Immature natural killer cell (primary cell): Measurements from ENCODE around the gene ZNF764. TPM values are rescaled to one million over a fixed set of nuclear protein-coding genes. Genes with fewer than 3 reads are reported as not detected.

Experiments used
- DNase-seq, 3 donors: peaks; one replicate each; pipeline ENCODE4 v3.0.0; 2022; ENCODE audit warnings: mixed read lengths in 1 of 3
- H3K27ac Mint-ChIP-seq, 6 donors: one replicate each; pipeline ENCODE4 v1.8.0; 2020; ENCODE audit warnings: mixed read lengths in 6 of 6, mild to moderate bottlenecking in 5 of 6, inconsistent platforms in 4 of 6, moderate library complexity in 3 of 6
- H3K27me3 Mint-ChIP-seq, 3 donors: one replicate each; pipeline ENCODE4 v1.8.0; 2020 to 2021; ENCODE audit warnings: low read depth in 3 of 3, mild to moderate bottlenecking in 3 of 3, mixed read lengths in 3 of 3, moderate library complexity in 3 of 3, inconsistent platforms in 1 of 3
- H3K36me3 Mint-ChIP-seq, 3 donors: one replicate each; pipeline ENCODE4 v1.8.0; 2020; ENCODE audit warnings: mixed read lengths in 3 of 3, inconsistent platforms in 2 of 3, mild to moderate bottlenecking in 2 of 3
- H3K4me1 Mint-ChIP-seq, 2 donors: one replicate each; pipeline ENCODE4 v1.8.0; 2020; ENCODE audit warnings: inconsistent platforms in 2 of 2, mild to moderate bottlenecking in 2 of 2, mixed read lengths in 2 of 2, moderate library complexity in 1 of 2
- H3K4me3 Mint-ChIP-seq, 5 donors: one replicate each; pipeline ENCODE4 v1.8.0; 2020; ENCODE audit warnings: mild to moderate bottlenecking in 5 of 5, mixed read lengths in 5 of 5, inconsistent platforms in 3 of 5, moderate library complexity in 3 of 5
- H3K9me3 Mint-ChIP-seq, 6 donors: one replicate each; pipeline ENCODE4 v1.8.0; 2020; ENCODE audit warnings: mild to moderate bottlenecking in 6 of 6, mixed read lengths in 6 of 6, inconsistent platforms in 4 of 6, moderate library complexity in 3 of 6
- polyA plus RNA-seq, 3 donors: library from polyadenylated mRNA; unstranded; fragments of 300-500 nt; fragmentation: Illumina TruSeq; gene quantifications; one replicate each; pipeline ENCODE4 v1.2.3, GENCODE V29; 2021

ZNF764 gene
- polyA plus RNA-seq, 3 donors from 2014 or later = 1.3 to 6.3 (median 2.3) TPM

DNA sequence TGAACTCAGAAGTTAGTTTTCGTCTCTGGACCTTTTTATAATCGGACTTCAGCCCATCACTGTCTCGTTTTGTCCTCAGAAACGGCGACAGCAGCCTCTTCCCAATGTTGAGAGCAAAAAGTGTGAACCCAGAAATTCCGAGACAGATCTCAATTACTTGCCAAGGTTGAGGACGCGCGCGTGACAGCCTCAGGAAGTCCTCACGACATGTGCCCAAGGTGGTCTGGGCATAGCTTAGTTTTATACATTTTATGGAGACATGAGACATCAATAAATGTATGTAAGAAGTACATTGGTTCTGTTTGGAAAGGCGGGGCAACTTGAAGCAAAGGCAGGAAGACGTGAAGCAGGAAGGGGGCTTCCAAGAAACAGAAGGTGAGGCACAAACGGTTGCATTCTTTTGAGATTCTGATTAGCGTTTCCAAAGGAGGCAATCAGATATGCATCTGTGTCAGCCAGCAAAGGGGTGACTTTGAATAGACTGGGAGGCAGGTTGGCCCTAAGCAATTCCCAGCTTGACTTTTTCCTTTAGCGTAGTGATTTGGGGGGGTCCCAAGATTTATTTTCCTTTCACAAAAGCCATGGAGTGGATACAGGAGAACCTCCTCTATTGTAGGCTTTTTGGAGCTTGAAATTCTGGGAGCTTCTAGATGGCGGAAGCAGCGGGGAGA lies 22.9 kb downstream of the ZNF764 start:
- peaks cover 0 to 5% (median 4%) of the 10 kb centered on the region in 3 donors for H3K36me3 Mint-ChIP-seq
- no peak for DNase-seq
- peak overlapping the region; percentile 91 to 98 (median 92) for H3K4me3 Mint-ChIP-seq
- peaks cover 3 to 7% (median 4%) of the 10 kb centered on the region in 3 donors for H3K27me3 Mint-ChIP-seq
- peaks cover 27 to 36% of the 10 kb centered on the region in 2 donors for H3K4me1 Mint-ChIP-seq
- H3K27ac Mint-ChIP-seq = peak overlapping the region; percentile 91 to 99 (median 97)
- no peaks in the 10 kb centered on the region for H3K9me3 Mint-ChIP-seq

DNA sequence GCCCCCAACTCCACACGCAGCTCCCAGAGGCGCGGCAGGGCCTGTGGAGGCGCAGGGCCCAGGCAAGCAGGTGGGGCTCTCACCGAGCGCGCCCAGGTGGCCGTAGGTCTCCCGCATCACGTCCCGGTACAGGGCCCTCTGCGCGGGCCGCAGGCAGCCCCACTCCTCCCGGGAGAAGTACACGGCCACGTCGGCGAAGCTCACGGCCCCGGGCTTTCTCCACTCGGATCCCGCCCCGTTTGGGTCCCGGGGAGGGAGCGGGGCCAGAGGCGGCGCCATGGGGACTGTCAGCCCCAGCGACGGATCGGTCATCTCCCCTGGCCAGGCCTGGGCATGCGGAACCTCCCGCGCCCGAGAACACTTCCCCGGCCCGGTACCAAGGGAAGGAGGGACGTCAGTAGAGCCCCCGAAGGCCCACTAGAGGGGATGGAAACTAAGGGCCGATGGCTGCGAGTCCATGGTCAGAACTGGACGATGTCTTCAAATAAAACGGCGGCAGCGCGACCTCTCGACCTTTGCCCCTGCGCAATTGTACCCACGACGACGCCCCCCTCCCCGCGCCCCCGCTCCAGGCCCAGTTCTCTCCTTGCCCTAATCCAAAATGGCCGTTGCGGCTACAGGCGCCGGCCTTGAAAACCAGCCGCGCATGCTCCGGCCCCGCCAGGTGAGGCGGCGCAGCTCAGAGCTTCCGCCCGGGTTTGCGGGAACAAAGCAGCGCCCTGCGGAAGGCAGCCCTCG lies 23.6 kb downstream of the ZNF764 start, which contains the start of gene ZNF747:
Gene ZNF747 (minus strand): TSS at position 491 of the 738 bp plus-strand sequence. CDS start 179 bp downstream, at position 312.
- H3K4me3 Mint-ChIP-seq = peak within 1 kb of the TSS; percentile 91 to 98 (median 92)
- H3K4me1 Mint-ChIP-seq = peaks cover 27 to 36% of the 10 kb centered on the region in 2 donors
- DNase-seq = peak; percentile 89 to 91 (median 90)
- H3K27me3 Mint-ChIP-seq = peaks cover 3 to 7% (median 4%) of the 10 kb centered on the region in 3 donors
- peak within 1 kb of the TSS; percentile 91 to 99 (median 97) for H3K27ac Mint-ChIP-seq
- peaks cover 0 to 5% (median 4%) of the 10 kb centered on the region in 3 donors for H3K36me3 Mint-ChIP-seq
- no peaks in the 10 kb centered on the region for H3K9me3 Mint-ChIP-seq

DNA sequence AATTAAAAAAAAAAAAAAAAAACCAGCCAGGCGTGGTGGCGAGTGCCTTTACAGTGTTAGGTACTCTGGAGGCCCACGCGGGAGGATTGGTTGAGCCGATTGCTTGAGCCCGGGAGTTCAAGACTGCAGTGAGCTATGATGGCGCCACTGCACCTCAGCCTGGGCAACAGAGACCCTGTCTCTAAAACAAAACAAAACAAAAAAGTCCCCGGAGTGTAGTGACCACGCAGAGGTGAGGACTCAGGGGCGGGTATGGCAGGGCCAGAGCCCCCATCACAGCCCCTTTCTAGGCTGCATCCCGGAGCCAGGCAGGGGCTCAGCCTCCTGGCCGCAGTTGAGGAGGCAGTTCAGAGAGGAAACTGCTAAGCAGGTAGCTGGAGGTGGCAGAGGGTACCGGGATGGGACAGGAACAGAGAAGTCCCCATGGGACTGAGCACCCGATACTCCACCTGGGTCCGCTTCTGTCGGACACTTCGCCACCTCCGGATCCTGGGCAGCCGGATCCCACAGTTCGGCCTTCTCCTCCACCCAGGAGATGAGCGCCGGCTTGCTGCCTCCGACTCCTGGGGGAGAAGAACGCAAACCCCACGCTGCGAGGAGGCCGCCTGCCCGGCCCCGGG lies 24.3 kb downstream of the ZNF764 start:
- no peak for DNase-seq
- Mint-ChIP-seq H3K4me1 (peaks cover 29 to 38% of the 10 kb centered on the region in 2 donors), H3K27ac (peak overlapping the region; percentile 37 to 87 (median 71)), H3K27me3 (peaks cover 3 to 7% (median 4%) of the 10 kb centered on the region in 3 donors), H3K36me3 (peaks cover 0 to 5% (median 4%) of the 10 kb centered on the region in 3 donors), H3K4me3 (peak overlapping the region; percentile 76 to 92 (median 80)), H3K9me3 (no peaks in the 10 kb centered on the region)

DNA sequence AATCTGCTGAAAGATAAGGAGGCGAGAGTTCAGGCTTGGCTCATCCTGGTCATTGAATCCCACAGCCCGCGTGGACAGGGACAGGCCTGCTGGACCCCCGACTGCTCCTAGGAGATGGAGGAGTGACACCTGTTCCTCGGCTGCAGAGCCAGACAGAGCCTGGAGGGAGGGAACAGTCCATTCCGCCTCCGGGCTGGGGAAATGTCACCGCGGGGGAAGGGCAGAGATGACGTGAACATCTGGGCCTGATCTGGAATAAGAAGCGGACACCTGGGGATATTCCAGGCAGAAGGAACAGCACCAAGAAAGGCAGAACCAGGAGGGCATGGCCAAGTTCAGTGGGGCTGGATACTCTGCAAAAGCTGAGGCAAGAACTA lies 25.0 kb downstream of the ZNF764 start:
- Mint-ChIP-seq H3K9me3 (no peaks in the 10 kb centered on the region), H3K36me3 (peaks cover 0 to 5% (median 4%) of the 10 kb centered on the region in 3 donors), H3K27me3 (peaks cover 3 to 7% (median 4%) of the 10 kb centered on the region in 3 donors), H3K4me1 (peaks cover 33 to 43% of the 10 kb centered on the region in 2 donors), H3K27ac (peak overlapping the region in 4 of 6 donors; percentile 35 to 76 (median 57)), H3K4me3 (peak overlapping the region; percentile 38 to 64 (median 56))
- DNase-seq = no peak

DNA sequence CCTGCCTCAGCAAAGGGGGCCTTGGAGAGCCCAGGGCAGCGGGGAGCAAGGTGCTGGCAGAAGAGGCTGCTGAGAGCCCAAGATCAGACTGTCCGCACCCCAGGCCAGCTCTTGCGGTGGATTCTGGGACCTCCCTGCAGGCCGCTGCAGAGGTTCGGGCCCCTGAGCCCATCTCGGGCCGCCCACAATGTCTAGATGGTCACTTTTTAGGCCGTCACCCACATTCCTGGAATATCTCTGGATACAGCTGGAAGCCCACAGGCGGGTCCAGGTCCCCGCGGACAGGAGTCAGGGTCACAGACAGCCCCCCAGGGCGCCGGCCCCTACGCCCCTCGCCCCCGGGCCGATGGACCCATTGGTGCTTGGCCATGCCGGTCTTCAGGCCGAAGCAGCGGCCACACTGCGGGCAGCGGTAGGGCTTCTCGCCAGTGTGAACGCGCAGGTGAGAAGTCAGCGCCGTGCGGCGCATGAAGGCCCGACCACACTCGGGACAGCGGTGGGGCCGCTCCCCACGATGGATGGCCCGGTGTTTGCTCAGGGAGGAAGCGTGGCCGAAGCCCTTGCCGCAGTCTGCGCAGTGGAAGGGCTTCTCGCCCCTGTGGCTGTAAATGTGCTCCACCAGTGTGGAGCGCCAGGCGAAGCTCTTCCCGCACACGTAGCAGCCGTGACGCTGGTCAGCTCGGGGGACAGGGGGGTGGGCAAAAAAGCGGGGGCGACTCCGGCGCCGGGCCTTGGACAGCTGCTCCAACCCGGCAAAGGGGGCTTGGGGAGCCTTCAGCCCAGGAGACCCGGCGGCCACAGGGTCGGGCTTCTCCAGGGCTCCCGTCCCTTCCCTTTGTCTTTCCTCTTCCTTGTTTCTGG lies 25.7 kb downstream of the ZNF764 start:
- no peak overlapping the region for H3K27ac Mint-ChIP-seq
- H3K4me1 Mint-ChIP-seq = peaks cover 38 to 44% of the 10 kb centered on the region in 2 donors
- H3K4me3 Mint-ChIP-seq = peak overlapping the region in 3 of 5 donors; percentile 55 to 64 (median 59)

DNA sequence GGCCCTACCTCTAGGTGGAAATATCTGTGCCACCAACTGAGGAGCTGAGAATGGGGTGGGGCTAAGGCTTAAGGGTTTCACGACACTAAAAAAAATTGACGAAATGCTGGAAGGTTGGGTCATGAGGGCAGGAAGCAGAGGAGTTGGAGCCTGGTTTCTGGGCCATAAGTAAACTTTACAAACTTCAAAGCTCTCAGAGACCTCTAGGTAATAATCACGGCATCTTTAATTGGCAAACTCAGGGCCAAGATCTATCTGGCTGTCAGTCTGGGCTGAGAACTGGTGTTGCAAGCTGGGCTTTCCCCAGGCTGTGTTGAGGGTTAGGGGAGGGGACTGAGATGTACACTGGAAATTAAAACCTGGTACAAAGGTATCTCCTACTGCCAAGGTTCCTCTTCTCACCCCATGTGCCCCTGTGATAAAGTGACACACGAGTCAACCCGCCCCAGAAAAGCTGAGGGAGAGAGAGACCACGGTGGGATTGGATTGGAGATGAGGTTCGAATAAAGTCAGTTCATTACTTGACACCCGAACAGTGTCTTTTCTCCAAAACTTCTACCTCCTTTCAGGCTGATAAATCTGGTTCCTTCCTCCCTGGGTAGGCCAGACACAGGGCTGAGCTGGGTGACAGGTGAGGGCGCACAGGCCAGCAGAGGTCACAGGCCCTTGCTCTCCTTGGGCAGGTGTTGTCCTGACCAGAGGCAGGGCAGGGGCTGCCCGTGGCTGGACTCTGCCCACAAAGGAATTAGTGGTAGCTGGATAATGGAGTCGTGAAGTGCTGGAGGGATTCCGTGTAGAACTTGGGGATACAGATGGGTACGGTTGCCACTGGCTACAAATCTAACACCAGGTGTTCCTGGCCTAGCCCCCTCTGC lies 27.8 kb downstream of the ZNF764 start:
- Mint-ChIP-seq H3K9me3 (no peaks in the 10 kb centered on the region), H3K4me1 (peaks cover 31 to 34% of the 10 kb centered on the region in 2 donors), H3K36me3 (peaks cover 0 to 4% (median 0%) of the 10 kb centered on the region in 3 donors), H3K27ac (peak overlapping the region in 2 of 6 donors; percentile 6 to 72), H3K27me3 (peaks cover 3 to 7% (median 4%) of the 10 kb centered on the region in 3 donors), H3K4me3 (no peak overlapping the region)
- no peak for DNase-seq

More for the DNA sequence above, 25.7 kb downstream of the ZNF764 start:
- Mint-ChIP-seq H3K27me3 (peaks cover 3 to 7% (median 4%) of the 10 kb centered on the region in 3 donors), H3K36me3 (peaks cover 0 to 4% (median under 1%) of the 10 kb centered on the region in 3 donors), H3K9me3 (no peaks in the 10 kb centered on the region)
- no peak for DNase-seq

DNA sequence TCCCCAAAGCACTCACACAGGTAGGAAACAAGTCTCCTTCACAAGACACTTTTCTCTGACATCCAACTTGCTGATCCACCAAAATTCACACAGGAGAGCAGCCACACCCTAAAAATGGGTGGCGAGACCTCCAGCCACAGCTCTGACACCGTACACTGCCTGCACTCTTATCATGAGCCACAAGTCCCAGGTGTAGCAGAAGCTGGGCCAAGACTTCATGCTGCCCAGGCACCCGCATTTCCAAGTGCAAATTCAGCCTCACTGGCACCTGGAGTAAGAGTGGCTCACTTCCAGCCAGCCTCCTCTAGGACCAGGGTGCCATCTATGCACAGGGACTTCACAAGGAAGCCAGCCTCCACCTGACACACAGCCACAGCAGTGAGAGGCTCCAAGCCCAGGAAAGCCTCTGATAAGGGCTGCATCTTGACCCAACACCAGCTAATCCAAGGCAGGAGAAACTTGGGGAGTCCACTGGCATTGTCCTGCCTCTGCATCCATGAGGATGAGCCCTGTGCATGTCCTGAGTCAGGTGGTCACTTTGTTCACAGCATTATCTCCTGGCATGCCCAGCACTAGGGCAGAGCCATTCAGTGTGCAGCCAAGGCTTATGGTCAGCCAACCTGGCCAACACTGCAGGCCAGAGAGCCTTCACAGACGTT lies 29.2 kb downstream of the ZNF764 start:
- peaks cover 2 to 4% (median 3%) of the 10 kb centered on the region in 3 donors for H3K27me3 Mint-ChIP-seq
- H3K4me1 Mint-ChIP-seq = peaks cover 24 to 27% of the 10 kb centered on the region in 2 donors
- peaks cover 0 to 4% (median 0%) of the 10 kb centered on the region in 3 donors for H3K36me3 Mint-ChIP-seq
- peak overlapping the region in 2 of 5 donors; percentile 38 to 44 for H3K4me3 Mint-ChIP-seq
- no peaks in the 10 kb centered on the region for H3K9me3 Mint-ChIP-seq
- H3K27ac Mint-ChIP-seq = peak overlapping the region in 2 of 6 donors; percentile 42 to 75
- no peak for DNase-seq

DNA sequence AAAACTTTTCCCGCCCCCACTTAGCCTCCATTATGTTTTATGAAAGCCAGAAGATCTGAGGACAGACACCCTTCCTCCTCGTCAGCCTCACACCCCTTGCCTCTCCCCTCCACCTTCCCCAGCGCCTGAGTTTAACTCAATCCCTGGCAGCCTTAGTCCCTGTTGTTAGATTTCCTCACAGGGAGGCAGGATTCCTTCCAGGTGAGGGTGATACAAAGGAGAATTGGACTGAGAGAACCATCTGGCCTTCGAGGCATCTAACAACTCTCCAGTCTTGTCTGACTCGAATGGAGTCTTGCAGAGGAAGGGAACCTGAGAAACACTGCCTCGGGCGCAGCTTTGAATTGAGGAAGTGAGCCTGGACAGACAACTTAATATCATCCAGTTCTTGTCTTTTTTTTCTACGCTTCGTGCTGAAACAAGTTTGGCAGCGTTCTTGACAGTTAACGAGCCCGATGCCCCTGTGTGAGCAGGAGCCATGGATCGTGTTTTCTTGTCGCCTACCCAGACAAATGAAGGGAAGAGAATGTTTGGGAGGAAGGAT lies 30.5 kb downstream of the ZNF764 start:
- Mint-ChIP-seq H3K36me3 (peaks cover 0 to 4% (median 0%) of the 10 kb centered on the region in 3 donors), H3K9me3 (no peaks in the 10 kb centered on the region), H3K4me1 (peaks cover 18 to 21% of the 10 kb centered on the region in 2 donors), H3K27me3 (peaks cover 2 to 4% (median 2%) of the 10 kb centered on the region in 3 donors), H3K4me3 (peak overlapping the region; percentile 73 to 87 (median 84)), H3K27ac (peak overlapping the region; percentile 62 to 89 (median 82))
- no peak for DNase-seq

DNA sequence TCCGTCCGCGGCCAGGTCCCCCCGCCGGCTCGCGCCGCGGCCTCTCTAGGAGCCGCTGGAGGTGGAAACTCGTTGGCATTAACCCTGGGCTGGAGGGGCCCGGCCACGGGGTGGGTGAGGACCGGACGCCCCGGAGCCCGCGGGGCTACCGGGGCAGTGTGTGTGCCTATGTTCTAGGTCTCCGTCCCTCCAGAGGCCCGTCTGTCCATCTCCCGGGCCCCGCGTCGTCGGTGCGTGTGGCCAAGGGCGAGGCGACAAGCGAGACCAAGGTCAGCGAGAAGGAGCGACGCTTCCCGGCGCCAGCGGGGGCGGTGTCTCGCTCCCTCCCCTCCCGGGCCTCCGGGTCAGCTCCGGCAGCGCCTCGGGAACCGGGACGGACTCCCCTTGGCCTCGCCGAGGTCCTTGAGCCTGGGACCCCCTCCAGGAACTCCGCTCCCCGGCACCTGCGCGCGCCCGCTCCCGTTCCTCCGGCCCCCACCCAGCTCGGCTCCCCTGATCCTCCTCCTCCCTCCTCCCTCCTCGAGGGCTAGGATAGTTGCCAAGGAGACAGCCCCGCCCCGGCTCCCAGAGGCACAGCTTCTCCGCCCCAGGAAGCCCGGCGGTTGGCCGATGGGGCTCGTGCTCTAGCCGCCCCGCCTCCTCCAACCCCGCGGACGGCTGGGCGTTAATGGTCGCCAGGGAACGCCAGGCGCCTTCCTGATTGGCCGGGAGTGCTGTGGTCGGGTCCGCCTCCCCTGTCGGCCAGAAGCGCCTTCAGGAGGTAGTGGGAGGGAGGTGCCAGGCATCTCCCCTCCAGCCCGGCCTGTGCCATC lies 31.1 kb downstream of the ZNF764 start:
- H3K27ac Mint-ChIP-seq = peak overlapping the region; percentile 62 to 89 (median 82)
- peak overlapping the region; percentile 73 to 87 (median 84) for H3K4me3 Mint-ChIP-seq
- DNase-seq = peak; percentile 87 to 89 (median 87)
- no peaks in the 10 kb centered on the region for H3K9me3 Mint-ChIP-seq
- H3K4me1 Mint-ChIP-seq = peaks cover 22 to 27% of the 10 kb centered on the region in 2 donors
- H3K36me3 Mint-ChIP-seq = peaks cover 4 to 5% (median 5%) of the 10 kb centered on the region in 3 donors
- H3K27me3 Mint-ChIP-seq = peaks cover 2 to 6% (median 4%) of the 10 kb centered on the region in 3 donors

DNA sequence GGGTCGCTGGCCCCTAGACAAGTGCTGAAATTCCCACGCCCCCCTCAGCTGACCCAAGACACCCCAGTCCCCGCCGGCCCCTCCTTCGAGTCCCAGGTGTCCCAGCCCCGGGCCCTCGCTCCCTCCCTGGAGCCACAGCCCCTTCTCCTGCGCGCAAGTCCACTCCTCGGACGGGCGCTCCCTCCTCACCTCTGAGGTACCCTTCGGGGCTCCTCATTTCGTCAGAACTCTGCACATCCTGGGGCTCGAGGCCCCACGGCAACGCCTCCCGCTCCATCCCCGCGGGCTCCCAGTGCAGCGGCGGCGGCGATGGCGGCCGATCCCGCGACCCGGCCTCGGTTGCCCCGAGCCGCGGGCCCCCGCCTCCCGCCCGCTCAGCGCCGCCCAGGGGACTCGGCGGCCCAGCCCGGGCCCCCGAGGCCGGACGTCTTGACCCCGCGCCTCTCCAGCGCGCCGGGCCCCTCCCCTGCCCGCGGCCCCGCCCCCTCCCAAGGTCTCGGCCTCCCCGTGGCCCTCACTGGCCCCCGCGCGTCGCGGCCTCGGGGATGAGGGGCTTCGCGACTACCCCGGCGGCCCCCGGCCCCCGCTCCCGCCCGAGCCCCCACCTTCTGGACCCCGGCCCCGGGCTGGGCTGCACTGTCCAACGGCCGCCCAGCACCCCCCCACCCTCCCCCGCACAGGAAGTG lies 31.9 kb downstream of the ZNF764 start, which contains the start of gene ZNF768:
Gene ZNF768 (minus strand): TSS at position 430 of the 686 bp plus-strand sequence. CDS start 153 bp downstream, at position 277.
- DNase-seq = peak in 2 of 3 donors; percentile 26 to 52
- H3K4me3 Mint-ChIP-seq = peak within 1 kb of the TSS; percentile 86 to 89 (median 87)
- no peaks in the 10 kb centered on the region for H3K9me3 Mint-ChIP-seq
- H3K4me1 Mint-ChIP-seq = peaks cover 26 to 34% of the 10 kb centered on the region in 2 donors
- H3K27me3 Mint-ChIP-seq = peaks cover 2 to 12% (median 4%) of the 10 kb centered on the region in 3 donors
- H3K27ac Mint-ChIP-seq = peak within 1 kb of the TSS; percentile 80 to 89 (median 83)
- H3K36me3 Mint-ChIP-seq = peaks cover 0 to 12% (median 9%) of the 10 kb centered on the region in 3 donors
